H1 (cell line): ENCODE measurements around the gene MED10. TPM values are rescaled to one million over a fixed set of nuclear protein-coding genes. Genes with fewer than 3 reads are reported as not detected.

ENCODE experiments used
- CTCF ChIA-PET: fragments of 300-600 bp; sonication (Branson Sonifier 250); formaldehyde crosslinking; loops from one replicate; lab custom pipeline; 2021; ENCODE audit not compliant: partially characterized antibody; lab: Charles Lee
- POLR2A ChIA-PET: fragments of 300-600 bp; sonication (Branson Sonifier 250); formaldehyde crosslinking; loops from one replicate; lab custom pipeline; 2021; ENCODE audit warnings: inconsistent platforms; ENCODE audit not compliant: partially characterized antibody; lab: Charles Lee
- DNase-seq, 2 experiments: peaks; one replicate each; pipeline versions ENCODE4 v3.0.0 to v3.0.0-alpha.2; 2010 to 2022; ENCODE audit warnings: low spot score in 2 of 2, low read depth in 1 of 2, mixed read lengths in 1 of 2
- FAIRE-seq: peaks from 2 replicates; lab custom pipeline; 2011; peaks lifted over from hg19 to GRCh38; lab: Jason Lieb, UNC
- H2AFZ ChIP-seq: 2 replicates; pipeline ENCODE4 v1.8.1; 2012; ENCODE audit warnings: low read length, inconsistent platforms
- H2AK5ac ChIP-seq: 2 replicates; pipeline ENCODE4 v1.6.1; 2013; ENCODE audit warnings: low read depth, low read length
- H2BK120ac ChIP-seq: replicated peaks from 2 replicates; pipeline ENCODE3; 2013; ENCODE audit warnings: low read depth, low read length, inconsistent platforms
- H2BK12ac ChIP-seq: 2 replicates; pipeline ENCODE4 v1.6.1; 2013; ENCODE audit warnings: low read depth, low read length
- H2BK15ac ChIP-seq: 2 replicates; pipeline ENCODE4 v1.6.1; 2013; ENCODE audit warnings: low read length
- H2BK20ac ChIP-seq: 2 replicates; pipeline ENCODE4 v1.6.1; 2013; ENCODE audit warnings: low read length
- H2BK5ac ChIP-seq: 2 replicates; pipeline ENCODE4 v1.6.1; 2013; ENCODE audit warnings: low read depth, low read length
- H3K14ac ChIP-seq: 2 replicates; pipeline ENCODE4 v1.6.1; 2013; ENCODE audit warnings: inconsistent platforms; ENCODE audit not compliant: insufficient read length
- H3K18ac ChIP-seq: 2 replicates; pipeline ENCODE4 v1.6.1; 2013; ENCODE audit warnings: low read length; ENCODE audit errors: extremely low read depth
- H3K23ac ChIP-seq: 2 replicates; pipeline ENCODE4 v1.6.1; 2013; ENCODE audit warnings: inconsistent platforms; ENCODE audit not compliant: insufficient read length
- H3K23me2 ChIP-seq: 2 replicates; pipeline ENCODE4 v1.6.1; 2013; ENCODE audit warnings: low read depth, low read length
- H3K27ac ChIP-seq: 2 replicates; pipeline ENCODE4 v1.6.1; 2011; ENCODE audit warnings: low read depth, low read length, inconsistent platforms
- H3K27me3 ChIP-seq, 4 experiments: replicated peaks in 1 of 4; 1 replicate in 1 of 4; 2 replicates in 3 of 4; pipeline versions ENCODE4 v1.6.1 to v1.8.1; 2011 to 2013; ENCODE audit warnings: low read length in 3 of 4, mild to moderate bottlenecking in 3 of 4, inconsistent platforms in 2 of 4, mixed read lengths in 2 of 4, moderate library complexity in 1 of 4; ENCODE audit not compliant: control insufficient read depth in 3 of 4, insufficient read depth in 3 of 4; ENCODE audit errors: extremely low read depth in 1 of 4
- H3K36me3 ChIP-seq, 4 experiments: 2 replicates each; pipeline versions ENCODE4 v1.6.1 to v1.8.1; 2011 to 2013; ENCODE audit warnings: mild to moderate bottlenecking in 4 of 4, low read length in 3 of 4, moderate library complexity in 2 of 4, control low read depth in 1 of 4, inconsistent platforms in 1 of 4; ENCODE audit not compliant: insufficient read depth in 4 of 4, control insufficient read depth in 2 of 4
- H3K4ac ChIP-seq: replicated peaks from 2 replicates; pipeline ENCODE3; 2013; ENCODE audit warnings: low read length, low read depth, mixed read lengths, inconsistent platforms; ENCODE audit not compliant: insufficient read length
- H3K4me1 ChIP-seq, 4 experiments: replicated peaks in 1 of 4; 1 replicate in 1 of 4; 2 replicates in 3 of 4; pipeline versions ENCODE4 v1.6.1 to v1.8.1; 2011 to 2013; ENCODE audit warnings: low read length in 3 of 4, inconsistent platforms in 2 of 4, mixed read lengths in 1 of 4; ENCODE audit not compliant: insufficient read depth in 4 of 4, control insufficient read depth in 3 of 4
- H3K4me2 ChIP-seq, 2 experiments: 2 replicates each; pipeline versions ENCODE4 v1.6.1 to v1.8.1; 2011 to 2013; ENCODE audit warnings: low read depth in 2 of 2, low read length in 2 of 2, control low read depth in 1 of 2, inconsistent platforms in 1 of 2, mild to moderate bottlenecking in 1 of 2; ENCODE audit not compliant: insufficient read depth in 1 of 2
- H3K4me3 ChIP-seq, 4 experiments: fragments of 200-600, 300-600 bp in 1 of 4; sonication (generic), shearing (Covaris generic), sonication (Bioruptor Twin) in 1 of 4; 2 replicates each; pipeline versions ENCODE4 v1.5.1 to v1.8.1; 2011 to 2016; ENCODE audit warnings: low read length in 4 of 4, low read depth in 3 of 4, control low read depth in 2 of 4, inconsistent platforms in 2 of 4, mild to moderate bottlenecking in 2 of 4, mixed read lengths in 1 of 4, moderate library complexity in 1 of 4; ENCODE audit not compliant: insufficient read depth in 2 of 4; ENCODE audit errors: extremely low read depth in 1 of 4
- H3K56ac ChIP-seq: replicated peaks from 2 replicates; pipeline ENCODE3; 2013; ENCODE audit warnings: low read depth, mild to moderate bottlenecking, mixed read lengths, low read length, inconsistent platforms; ENCODE audit not compliant: insufficient read length
- H3K79me1 ChIP-seq: 2 replicates; pipeline ENCODE4 v1.6.1; 2013; ENCODE audit warnings: low read depth, low read length, control low read depth
- H3K79me2 ChIP-seq, 2 experiments: 2 replicates each; pipeline versions ENCODE4 v1.6.1 to v1.8.1; 2012 to 2013; ENCODE audit warnings: low read length in 2 of 2, mild to moderate bottlenecking in 2 of 2, inconsistent platforms in 1 of 2; ENCODE audit not compliant: insufficient read depth in 2 of 2, control insufficient read depth in 1 of 2
- H3K9ac ChIP-seq, 4 experiments: replicated peaks in 1 of 4; 1 replicate in 1 of 4; 2 replicates in 3 of 4; pipeline versions ENCODE4 v1.6.1 to v1.8.1; 2011 to 2013; ENCODE audit warnings: low read depth in 3 of 4, low read length in 3 of 4, control low read depth in 2 of 4, mild to moderate bottlenecking in 2 of 4, moderate library complexity in 2 of 4, inconsistent platforms in 1 of 4; ENCODE audit errors: extremely low read depth in 1 of 4
- H3K9me3 ChIP-seq, 2 experiments: 2 replicates each; pipeline versions ENCODE4 v1.6.1 to v1.8.1; 2012 to 2013; ENCODE audit warnings: mild to moderate bottlenecking in 2 of 2, moderate library complexity in 2 of 2, control low read depth in 1 of 2, inconsistent platforms in 1 of 2, low read depth in 1 of 2, low read length in 1 of 2, mixed read lengths in 1 of 2; ENCODE audit not compliant: insufficient read depth in 2 of 2
- H4K20me1 ChIP-seq, 2 experiments: replicated peaks in 1 of 2; 2 replicates each; pipeline versions ENCODE3 to v1.8.1; 2011 to 2013; ENCODE audit warnings: inconsistent platforms in 2 of 2, low read length in 2 of 2, mild to moderate bottlenecking in 1 of 2; ENCODE audit not compliant: insufficient read depth in 2 of 2, control insufficient read depth in 1 of 2
- H4K5ac ChIP-seq: 2 replicates; pipeline ENCODE4 v1.6.1; 2013; ENCODE audit warnings: low read length, low read depth, mixed read lengths, inconsistent platforms; ENCODE audit not compliant: insufficient read length
- H4K8ac ChIP-seq: 2 replicates; pipeline ENCODE4 v1.8.0; 2013; ENCODE audit warnings: mild to moderate bottlenecking, moderate library complexity, low read length, inconsistent platforms; ENCODE audit not compliant: insufficient read depth; ENCODE audit errors: extremely low read depth
- H4K91ac ChIP-seq: replicated peaks from 2 replicates; pipeline ENCODE3; 2013; ENCODE audit warnings: low read length, mixed read lengths, inconsistent platforms; ENCODE audit not compliant: insufficient read length
- BCL11A ChIP-seq, 2 experiments: IDR thresholded peaks; one replicate each; pipeline ENCODE4 v1.6.1; 2011; ENCODE audit warnings: low read depth in 2 of 2, low read length in 2 of 2, mild to moderate bottlenecking in 2 of 2
- E2F6 ChIP-seq: IDR thresholded peaks from 2 replicates; pipeline ENCODE4 v1.6.1; 2012; ENCODE audit warnings: inconsistent platforms
- HDAC2 ChIP-seq, 2 experiments: fragments of 300-600 bp in 1 of 2; sonication (generic) in 1 of 2; IDR thresholded peaks; 2 replicates each; pipeline ENCODE4 v1.6.1; 2011 to 2012; ENCODE audit warnings: low read depth in 2 of 2, low read length in 2 of 2, mild to moderate bottlenecking in 2 of 2, moderate library complexity in 2 of 2, borderline replicate concordance in 1 of 2, inconsistent platforms in 1 of 2
- JUN ChIP-seq: IDR thresholded peaks from 2 replicates; pipeline ENCODE4 v1.6.1; 2011; ENCODE audit warnings: low read depth, mild to moderate bottlenecking, improper control_type of control experiment, low read length
- POLR2A ChIP-seq, 2 experiments: IDR thresholded peaks; 1 replicate in 1 of 2; 2 replicates in 1 of 2; pipeline ENCODE4 v1.6.1; 2011; ENCODE audit warnings: low read depth in 2 of 2, low read length in 2 of 2, mild to moderate bottlenecking in 2 of 2; ENCODE audit errors: control extremely low read depth in 1 of 2
- RNF2 ChIP-seq: fragments of 200-900, 300-1000 bp; sonication (generic); IDR thresholded peaks from 2 replicates; pipeline ENCODE4 v1.7.1; 2016; ENCODE audit warnings: borderline replicate concordance, low read depth, mild to moderate bottlenecking, antibody characterized with exemption, low read length; ENCODE audit not compliant: poor library complexity, severe bottlenecking; ENCODE audit errors: missing control alignments
- RXRA ChIP-seq: IDR thresholded peaks from 2 replicates; pipeline ENCODE4 v1.6.1; 2011; ENCODE audit warnings: low read depth, mild to moderate bottlenecking, low read length, moderate library complexity; ENCODE audit not compliant: insufficient read depth
- SIRT6 ChIP-seq: IDR thresholded peaks from one replicate; pipeline ENCODE4 v1.7.1; 2012; ENCODE audit warnings: low read length, inconsistent platforms
- SP2 ChIP-seq: IDR thresholded peaks from 2 replicates; pipeline ENCODE4 v1.6.1; 2012; ENCODE audit warnings: mild to moderate bottlenecking, low read length, inconsistent platforms
- SRF ChIP-seq: IDR thresholded peaks from 2 replicates; pipeline ENCODE4 v1.6.1; 2011; ENCODE audit warnings: mild to moderate bottlenecking, low read depth, low read length, moderate library complexity
- TEAD4 ChIP-seq: IDR thresholded peaks from 2 replicates; pipeline ENCODE4 v1.6.1; 2012; ENCODE audit warnings: low read depth, low read length, inconsistent platforms, mixed read lengths
- USF2 ChIP-seq: IDR thresholded peaks from 2 replicates; pipeline ENCODE4 v1.6.1; 2011; ENCODE audit warnings: low read length, improper control_type of control experiment
- YY1 ChIP-seq: IDR thresholded peaks from 2 replicates; pipeline ENCODE4 v1.6.1; 2011; ENCODE audit warnings: low read depth, mild to moderate bottlenecking, low read length
- WGBS, 2 experiments: shearing (Covaris generic) in 1 of 2; methylation state at CpG; one replicate each; pipeline versions ENCODE4 v1.1.6 to v1.1.7; 2013 to 2015; ENCODE audit warnings: low lambda C conversion rate in 2 of 2, mixed read lengths in 2 of 2, inconsistent platforms in 1 of 2, low coverage in 1 of 2, missing lambda C conversion rate in 1 of 2; ENCODE audit not compliant: insufficient replicate concordance in 2 of 2, insufficient coverage in 1 of 2, insufficient read length in 1 of 2; ENCODE audit errors: extremely low coverage in 1 of 2, missing lambda C conversion rate in 1 of 2; 5-methylcytosine and 5-hydroxymethylcytosine counted together
- polyA plus RNA-seq, 7 experiments: library from polyadenylated mRNA; depleted of rRNA in 3 of 7; stranded (reverse) in 5 of 7; unstranded in 2 of 7; fragments of >200 nt in 5 of 7; fragments of 200-250 nt in 2 of 7; gene quantifications; 1 replicate in 5 of 7; 2 replicates in 1 of 7; 4 replicates in 1 of 7; pipeline versions ENCODE4 v1.2.1 to v1.2.3, GENCODE V29; 2011 to 2013; ENCODE audit warnings: missing spikeins in 2 of 7, mixed read lengths in 2 of 7
- total RNA-seq: library from RNA; stranded (reverse); fragmentation: NEBNext Ultra II Directional; extraction: Animal tissue kit (Norgen Biotek cat#: 25700); gene quantifications from 2 replicates; pipeline ENCODE4 v1.2.1, GENCODE V29; 2021

MED10 gene
- total and polyA plus RNA-seq, 2 of the 8 experiments (the other 6 are each of a cell fraction or from before 2014, with no cell fraction given) = 20.1 to 23.2 TPM

DNA sequence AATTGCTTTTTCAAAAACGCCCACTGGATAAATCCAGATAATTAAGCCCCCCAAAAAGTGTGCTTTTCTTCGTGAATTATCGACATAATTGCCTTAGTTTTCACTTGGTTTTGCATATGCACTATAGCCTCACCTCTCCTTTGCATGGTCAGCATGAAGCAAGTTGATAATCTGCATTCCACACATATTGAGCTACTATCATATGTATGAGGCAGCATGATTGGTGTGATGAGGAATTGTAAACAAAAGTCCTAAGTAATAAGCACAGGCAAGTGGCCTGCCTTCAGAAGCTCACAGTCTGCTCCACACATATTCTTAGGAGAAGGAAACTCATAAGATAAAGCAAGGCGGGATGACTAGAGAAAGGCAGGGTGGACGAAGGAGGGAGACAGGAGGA lies 33.8 kb downstream of the MED10 start:
- Histone ChIP-seq H3K56ac (no peak overlapping the region), H2BK12ac (no peak overlapping the region), H3K4me1 (no peaks in the 10 kb centered on the region; a peak in 1 of 7 replicates), H3K9me3 (no peaks in the 10 kb centered on the region), H2BK20ac (no peak overlapping the region), H3K4me2 (no peak overlapping the region), H3K27me3 (peaks cover 0 to 1% (median 0%) of the 10 kb centered on the region in 4 experiments; a peak in 1 of 7 replicates), H4K20me1 (no peaks in the 10 kb centered on the region), H4K8ac (no peak overlapping the region), H3K14ac (no peak overlapping the region), H3K79me1 (no peaks in the 10 kb centered on the region), H3K4me3 (no peak overlapping the region), H2AK5ac (no peak overlapping the region), H4K5ac (no peak overlapping the region), H3K23me2 (peaks cover 3% of the 10 kb centered on the region; the same call in 1 of the 2 replicates), H3K79me2 (no peaks in the 10 kb centered on the region), H3K36me3 (no peaks in the 10 kb centered on the region), H2AFZ (no peak overlapping the region), H3K18ac (no peak overlapping the region), H2BK5ac (no peak overlapping the region), H3K27ac (no peak overlapping the region), H3K4ac (no peak overlapping the region), H4K91ac (no peak overlapping the region), H3K23ac (no peak overlapping the region), H2BK15ac (no peak overlapping the region), H3K9ac (no peak overlapping the region), H2BK120ac (no peak overlapping the region)
- ChIA-PET POLR2A (no interaction called here), CTCF (interaction anchor here (1.0 kb wide), 1 partner anchor 90 kb away, joined by 3 read pairs; no protein-coding TSS in a partner anchor)
- no peak for FAIRE-seq
- 89% methylated on average over 5 of the region's 5 CpGs; no CpG with 5 or more reads in 1 of the 2 experiments for WGBS, 2 experiments
- DNase-seq = no peak
- TF ChIP-seq HDAC2 (IDR thresholded peaks at IDR 0.05; ENCODE audit: borderline replicate concordance in 1 of 2, low read depth in 2 of 2, low read length in 2 of 2) (no peak), TEAD4 (no peak), USF2 (no peak), BCL11A (IDR thresholded peaks at IDR 0.05; ENCODE audit: low read depth in 2 of 2, low read length in 2 of 2) (no peak), SIRT6 (no peak), SRF (no peak), E2F6 (no peak), YY1 (no peak), JUN (no peak), SP2 (no peak), RXRA (no peak), RNF2 (no peak), POLR2A (IDR thresholded peaks at IDR 0.05; ENCODE audit: control extremely low read depth in 1 of 2, low read depth in 2 of 2, low read length in 2 of 2) (no peak)
